Endothelial cell (in vitro differentiated cells): ENCODE data around the gene SOX6. TPM values are rescaled to one million over a fixed set of nuclear protein-coding genes. Genes with fewer than 3 reads are reported as not detected.

ENCODE experiments used
- DNase-seq: peaks from one replicate; pipeline ENCODE4 v3.0.0; 2021; ENCODE audit warnings: low spot score
- H3K27ac Mint-ChIP-seq: one replicate; pipeline ENCODE4 v1.8.0; 2021; ENCODE audit warnings: mixed read lengths, inconsistent platforms; ENCODE audit not compliant: unreplicated experiment
- H3K27me3 Mint-ChIP-seq: one replicate; pipeline ENCODE4 v1.8.0; 2021; ENCODE audit warnings: mild to moderate bottlenecking, moderate library complexity, mixed read lengths, inconsistent platforms; ENCODE audit not compliant: unreplicated experiment
- H3K36me3 Mint-ChIP-seq: one replicate; pipeline ENCODE4 v1.8.0; 2021; ENCODE audit warnings: mild to moderate bottlenecking, low read depth, mixed read lengths, inconsistent platforms; ENCODE audit not compliant: unreplicated experiment
- H3K4me1 Mint-ChIP-seq: one replicate; pipeline ENCODE4 v1.8.0; 2021; ENCODE audit warnings: mild to moderate bottlenecking, mixed read lengths, inconsistent platforms; ENCODE audit not compliant: unreplicated experiment
- H3K4me3 Mint-ChIP-seq: one replicate; pipeline ENCODE4 v1.8.0; 2021; ENCODE audit warnings: mild to moderate bottlenecking, mixed read lengths, inconsistent platforms; ENCODE audit not compliant: unreplicated experiment
- H3K9me3 Mint-ChIP-seq: one replicate; pipeline ENCODE4 v1.8.0; 2021; ENCODE audit warnings: mixed read lengths, inconsistent platforms; ENCODE audit not compliant: unreplicated experiment
- total RNA-seq: library from RNA; stranded (reverse); fragmentation: NEBNext Ultra II Directional; extraction: Animal tissue kit (Norgen Biotek cat#: 25700); gene quantifications from one replicate; pipeline ENCODE4 v1.2.1, GENCODE V29; 2021; ENCODE audit not compliant: unreplicated experiment
- TF ChIP-seq, protein P1 (sequence below): fragments of 200-600 bp; sonication (generic); IDR thresholded peaks from one replicate; pipeline ENCODE4 v1.5.0; 2021; ENCODE audit warnings: antibody characterized with exemption; ENCODE audit not compliant: unreplicated experiment

SOX6 gene
- total RNA-seq, 1 donor from 2014 or later, result 21.0 TPM

- no peak overlapping the region for H3K27ac Mint-ChIP-seq
- no peaks in the 10 kb centered on the region for H3K9me3 Mint-ChIP-seq
- H3K4me1 Mint-ChIP-seq, result no peaks in the 10 kb centered on the region
- DNase-seq, result no peak
- H3K36me3 Mint-ChIP-seq, result no peaks in the 10 kb centered on the region
- TF ChIP-seq, protein P1, sequence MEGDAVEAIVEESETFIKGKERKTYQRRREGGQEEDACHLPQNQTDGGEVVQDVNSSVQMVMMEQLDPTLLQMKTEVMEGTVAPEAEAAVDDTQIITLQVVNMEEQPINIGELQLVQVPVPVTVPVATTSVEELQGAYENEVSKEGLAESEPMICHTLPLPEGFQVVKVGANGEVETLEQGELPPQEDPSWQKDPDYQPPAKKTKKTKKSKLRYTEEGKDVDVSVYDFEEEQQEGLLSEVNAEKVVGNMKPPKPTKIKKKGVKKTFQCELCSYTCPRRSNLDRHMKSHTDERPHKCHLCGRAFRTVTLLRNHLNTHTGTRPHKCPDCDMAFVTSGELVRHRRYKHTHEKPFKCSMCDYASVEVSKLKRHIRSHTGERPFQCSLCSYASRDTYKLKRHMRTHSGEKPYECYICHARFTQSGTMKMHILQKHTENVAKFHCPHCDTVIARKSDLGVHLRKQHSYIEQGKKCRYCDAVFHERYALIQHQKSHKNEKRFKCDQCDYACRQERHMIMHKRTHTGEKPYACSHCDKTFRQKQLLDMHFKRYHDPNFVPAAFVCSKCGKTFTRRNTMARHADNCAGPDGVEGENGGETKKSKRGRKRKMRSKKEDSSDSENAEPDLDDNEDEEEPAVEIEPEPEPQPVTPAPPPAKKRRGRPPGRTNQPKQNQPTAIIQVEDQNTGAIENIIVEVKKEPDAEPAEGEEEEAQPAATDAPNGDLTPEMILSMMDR, result no peak
- no peak overlapping the region for H3K4me3 Mint-ChIP-seq
- H3K27me3 Mint-ChIP-seq, result no peaks in the 10 kb centered on the region
Observed at GRCh38 chr11:16011396-16011795, 344.9 kb downstream of the SOX6 start.

DNA sequence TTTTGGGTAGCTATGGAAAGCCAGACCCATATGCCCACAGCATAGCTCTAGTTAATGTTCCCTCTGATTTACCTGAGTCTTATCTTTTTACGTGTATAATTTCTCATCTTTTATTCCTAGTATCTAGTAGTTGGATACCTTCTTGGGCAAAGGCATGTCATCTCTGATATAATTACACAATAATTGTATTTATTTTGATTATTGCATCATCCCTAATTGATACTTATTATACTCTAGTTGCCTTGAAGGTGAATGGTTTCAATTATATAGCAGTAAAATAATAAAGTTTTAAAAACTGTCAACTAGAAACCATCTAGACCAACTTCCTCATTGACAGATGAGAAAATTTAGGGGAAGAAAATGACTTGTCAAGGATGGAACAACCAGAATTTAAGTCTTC is 347.3 kb downstream of the SOX6 start:
- no peaks in the 10 kb centered on the region for H3K4me1 Mint-ChIP-seq
- H3K9me3 Mint-ChIP-seq, result no peaks in the 10 kb centered on the region
- no peaks in the 10 kb centered on the region for H3K36me3 Mint-ChIP-seq
- DNase-seq, result no peak
- no peak overlapping the region for H3K4me3 Mint-ChIP-seq
- TF ChIP-seq, protein P1, result no peak
- no peaks in the 10 kb centered on the region for H3K27me3 Mint-ChIP-seq
- H3K27ac Mint-ChIP-seq, result no peak overlapping the region

DNA sequence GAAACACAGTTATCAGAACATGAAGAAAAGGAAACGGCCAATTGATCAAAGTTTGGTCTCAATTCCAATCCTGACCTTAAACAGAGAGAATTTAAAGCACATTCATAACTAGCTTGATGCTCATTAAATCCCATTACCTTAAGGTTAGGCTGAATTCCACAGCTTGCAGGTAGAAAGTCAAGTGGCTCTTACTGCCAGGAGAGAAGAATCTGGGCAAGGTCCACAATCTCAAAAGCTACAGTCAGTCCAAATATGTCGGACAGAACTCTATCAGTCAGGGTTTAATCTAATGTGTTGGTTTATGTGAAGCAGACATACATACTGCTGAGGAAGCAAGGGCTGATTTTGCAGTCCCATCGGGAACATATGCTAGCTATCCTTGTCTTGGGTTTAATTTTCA is 348.8 kb downstream of the SOX6 start:
- no peak for DNase-seq
- H3K4me1 Mint-ChIP-seq, result no peaks in the 10 kb centered on the region

GRCh38 chr11:16002942-16003341 is 353.4 kb downstream of the SOX6 start:
- H3K4me1 Mint-ChIP-seq, result peaks cover 11% of the 10 kb centered on the region
- no peak overlapping the region for H3K4me3 Mint-ChIP-seq
- no peaks in the 10 kb centered on the region for H3K27me3 Mint-ChIP-seq
- no peak overlapping the region for H3K27ac Mint-ChIP-seq
- TF ChIP-seq, protein P1, result no peak
- peaks cover 3% of the 10 kb centered on the region for H3K36me3 Mint-ChIP-seq
- no peaks in the 10 kb centered on the region for H3K9me3 Mint-ChIP-seq
- no peak for DNase-seq

More for the DNA sequence above, 348.8 kb downstream of the SOX6 start:
- no peak overlapping the region for H3K27ac Mint-ChIP-seq
- TF ChIP-seq, protein P1, result no peak
- no peaks in the 10 kb centered on the region for H3K27me3 Mint-ChIP-seq
- no peak overlapping the region for H3K4me3 Mint-ChIP-seq
- H3K9me3 Mint-ChIP-seq, result no peaks in the 10 kb centered on the region
- no peaks in the 10 kb centered on the region for H3K36me3 Mint-ChIP-seq

GRCh38 chr11:16001899-16002426 is 354.4 kb downstream of the SOX6 start:
- Mint-ChIP-seq H3K27me3 (no peaks in the 10 kb centered on the region), H3K36me3 (peaks cover 3% of the 10 kb centered on the region), H3K4me3 (no peak overlapping the region), H3K9me3 (no peaks in the 10 kb centered on the region), H3K27ac (peak overlapping the region; percentile 39), H3K4me1 (peaks cover 11% of the 10 kb centered on the region)
- no peak for DNase-seq
- TF ChIP-seq, protein P1, result no peak
